Loucy (cell line): ENCODE measurements around the gene GPR39.

Source experiments
- H2AFZ ChIP-seq: fragments of 200-600 bp; sonication (generic); 2 replicates; pipeline ENCODE4 v1.6.0; 2016; ENCODE audit warnings: antibody characterized with exemption, mild to moderate bottlenecking, low read length, moderate library complexity
- H3F3A ChIP-seq: fragments of 200-600 bp; 2 replicates; pipeline ENCODE4 v1.6.0; 2016; ENCODE audit warnings: antibody characterized with exemption, low read depth, mild to moderate bottlenecking
- H3K27me3 ChIP-seq: fragments of 200-600 bp; sonication (generic); 2 replicates; pipeline ENCODE4 v1.6.1; 2014; ENCODE audit warnings: low read length, mild to moderate bottlenecking; ENCODE audit not compliant: insufficient read depth, poor library complexity, severe bottlenecking
- H3K36me3 ChIP-seq: fragments of 200-600 bp; sonication (generic); 2 replicates; pipeline ENCODE4 v1.6.1; 2016; ENCODE audit warnings: low read length; ENCODE audit not compliant: insufficient read depth
- H3K4me1 ChIP-seq: fragments of 200-600 bp; sonication (generic); 2 replicates; pipeline ENCODE4 v1.5.1; 2014; ENCODE audit warnings: low read length, mild to moderate bottlenecking; ENCODE audit not compliant: insufficient read depth, poor library complexity, severe bottlenecking
- H3K4me2 ChIP-seq: fragments of 200-600 bp; sonication (generic); 2 replicates; pipeline ENCODE4 v1.6.0; 2014; ENCODE audit warnings: antibody characterized with exemption, low read length, low read depth, mild to moderate bottlenecking; ENCODE audit not compliant: poor library complexity, severe bottlenecking
- H3K4me3 ChIP-seq: fragments of 200-600 bp; sonication (generic); 2 replicates; pipeline ENCODE4 v1.5.1; 2014; ENCODE audit warnings: low read length, mild to moderate bottlenecking, mixed read lengths; ENCODE audit not compliant: poor library complexity, severe bottlenecking
- H3K79me2 ChIP-seq: fragments of 200-600 bp; sonication (generic); 2 replicates; pipeline ENCODE4 v1.6.1; 2014; ENCODE audit warnings: low read length; ENCODE audit not compliant: insufficient read depth
- H3K9ac ChIP-seq: fragments of 200-600 bp; sonication (generic); 2 replicates; pipeline ENCODE4 v1.6.0; 2014; ENCODE audit warnings: mild to moderate bottlenecking, low read depth, low read length, moderate library complexity; ENCODE audit not compliant: poor library complexity, severe bottlenecking
- H3K9me2 ChIP-seq: fragments of 200-600 bp; sonication (generic); replicated peaks from 2 replicates; pipeline ENCODE4 v1.6.1; 2016; ENCODE audit warnings: low read depth, low read length, mixed read lengths
- H3K9me3 ChIP-seq: fragments of 200-600 bp; sonication (generic); 2 replicates; pipeline ENCODE4 v1.6.1; 2014; ENCODE audit warnings: mild to moderate bottlenecking, antibody characterized with exemption, low read length, low read depth; ENCODE audit not compliant: insufficient read depth
- H4K20me1 ChIP-seq: fragments of 200-600 bp; sonication (generic); 2 replicates; pipeline ENCODE4 v1.6.0; 2014; ENCODE audit warnings: antibody characterized with exemption, low read length, mild to moderate bottlenecking; ENCODE audit not compliant: insufficient read depth, poor library complexity, severe bottlenecking
- EZH2phosphoT487 ChIP-seq: fragments of 200-600 bp; IDR thresholded peaks from 2 replicates; pipeline ENCODE4 v1.6.1; 2018; ENCODE audit warnings: antibody characterized with exemption, mild to moderate bottlenecking, moderate library complexity, borderline replicate concordance
- TF ChIP-seq, protein P1 (sequence below): fragments of 200-600 bp; sonication (generic); conservative IDR thresholded peaks from 2 replicates; pipeline ENCODE4 v1.5.1; 2014; ENCODE audit warnings: mild to moderate bottlenecking, antibody characterized with exemption, low read length

GPR39 gene

DNA sequence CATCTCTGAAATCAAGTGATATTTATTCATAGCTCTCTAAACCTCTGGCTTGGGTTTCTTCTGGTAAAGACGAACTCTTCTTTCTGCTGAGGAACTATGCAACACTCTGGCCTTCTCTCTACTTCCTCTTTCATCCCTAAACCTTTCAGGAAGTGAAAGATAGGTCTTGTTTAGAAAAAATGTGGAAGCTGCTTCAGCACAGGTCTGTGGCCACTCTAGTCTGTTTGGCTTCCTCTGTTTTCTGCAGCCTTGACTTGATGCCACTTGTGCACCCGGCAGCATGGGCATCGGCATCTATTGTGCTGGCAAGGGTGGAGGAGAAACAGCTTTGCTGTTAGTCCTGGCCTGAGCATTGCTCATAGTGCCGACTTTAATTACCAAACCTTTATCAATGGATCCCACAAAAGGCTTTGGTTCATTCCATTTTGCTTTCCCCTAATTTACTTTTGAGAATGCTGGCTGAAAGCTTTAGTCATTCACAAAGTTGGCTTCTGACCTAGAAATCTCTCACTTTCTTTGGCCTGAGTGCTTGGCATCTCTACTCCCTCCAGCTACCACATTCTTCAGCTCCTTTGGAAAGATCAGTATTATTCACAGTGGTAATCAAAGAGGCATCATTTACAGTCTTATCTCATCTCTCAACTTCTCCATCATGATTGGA, 32.0 kb upstream of the GPR39 start:
- H3K27me3 ChIP-seq, result no peaks in the 10 kb centered on the region
- H3K4me1 ChIP-seq, result no peaks in the 10 kb centered on the region
- TF ChIP-seq, protein P1, sequence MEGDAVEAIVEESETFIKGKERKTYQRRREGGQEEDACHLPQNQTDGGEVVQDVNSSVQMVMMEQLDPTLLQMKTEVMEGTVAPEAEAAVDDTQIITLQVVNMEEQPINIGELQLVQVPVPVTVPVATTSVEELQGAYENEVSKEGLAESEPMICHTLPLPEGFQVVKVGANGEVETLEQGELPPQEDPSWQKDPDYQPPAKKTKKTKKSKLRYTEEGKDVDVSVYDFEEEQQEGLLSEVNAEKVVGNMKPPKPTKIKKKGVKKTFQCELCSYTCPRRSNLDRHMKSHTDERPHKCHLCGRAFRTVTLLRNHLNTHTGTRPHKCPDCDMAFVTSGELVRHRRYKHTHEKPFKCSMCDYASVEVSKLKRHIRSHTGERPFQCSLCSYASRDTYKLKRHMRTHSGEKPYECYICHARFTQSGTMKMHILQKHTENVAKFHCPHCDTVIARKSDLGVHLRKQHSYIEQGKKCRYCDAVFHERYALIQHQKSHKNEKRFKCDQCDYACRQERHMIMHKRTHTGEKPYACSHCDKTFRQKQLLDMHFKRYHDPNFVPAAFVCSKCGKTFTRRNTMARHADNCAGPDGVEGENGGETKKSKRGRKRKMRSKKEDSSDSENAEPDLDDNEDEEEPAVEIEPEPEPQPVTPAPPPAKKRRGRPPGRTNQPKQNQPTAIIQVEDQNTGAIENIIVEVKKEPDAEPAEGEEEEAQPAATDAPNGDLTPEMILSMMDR, result no peak
- no peak for TF ChIP-seq EZH2phosphoT487
- no peaks in the 10 kb centered on the region for H3K9me2 ChIP-seq
- H3K9ac ChIP-seq, result no peak overlapping the region
- no peak overlapping the region for H3K4me2 ChIP-seq
- no peaks in the 10 kb centered on the region for H3K79me2 ChIP-seq
- no peaks in the 10 kb centered on the region for H3K36me3 ChIP-seq
- no peaks in the 10 kb centered on the region for H3F3A ChIP-seq
- H4K20me1 ChIP-seq, result no peaks in the 10 kb centered on the region
- no peak overlapping the region for H2AFZ ChIP-seq
- H3K4me3 ChIP-seq, result no peak overlapping the region
- no peaks in the 10 kb centered on the region; the same call in 1 of the 2 replicates for H3K9me3 ChIP-seq

DNA sequence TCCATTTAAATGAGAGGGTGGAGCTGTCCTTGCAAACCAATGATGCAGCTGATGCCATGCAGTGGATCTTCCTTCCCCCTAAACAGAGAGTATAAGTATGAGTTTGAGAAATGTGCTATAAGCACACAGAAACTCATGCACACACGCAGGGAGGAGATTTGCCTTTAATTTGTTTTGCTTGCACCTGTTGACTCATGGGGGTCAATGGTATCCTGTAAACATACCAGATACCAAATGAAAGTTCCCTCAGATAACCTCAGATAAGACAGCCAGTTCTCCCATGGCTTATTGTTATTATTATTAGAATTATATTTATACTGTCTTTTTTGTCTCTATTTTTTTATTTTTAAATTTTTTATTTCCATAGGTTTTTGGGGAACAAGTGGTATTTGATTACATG, 29.5 kb upstream of the GPR39 start:
- TF ChIP-seq EZH2phosphoT487, result no peak
- TF ChIP-seq, protein P1, result no peak

DNA sequence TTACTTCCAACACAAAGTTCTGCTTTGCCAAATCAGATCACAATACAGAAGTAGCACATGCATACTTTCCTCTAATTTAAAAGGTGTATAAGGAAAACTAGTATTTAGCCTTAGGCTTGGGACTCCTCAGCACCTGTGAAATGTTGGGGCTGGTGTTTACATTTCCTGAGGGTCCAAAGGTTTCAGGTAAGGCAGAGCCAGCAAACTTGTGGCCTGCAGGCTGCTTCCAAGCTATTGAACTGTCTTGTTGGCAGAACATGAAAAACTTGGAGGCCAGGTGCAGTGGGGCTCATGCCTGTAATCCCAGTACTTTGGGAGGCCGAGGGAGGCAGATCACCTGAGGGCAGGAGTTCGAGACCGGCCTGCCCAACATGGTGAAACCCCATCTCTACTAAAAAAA, 26.5 kb upstream of the GPR39 start:
- Histone ChIP-seq H3K9ac (no peak overlapping the region), H3K27me3 (no peaks in the 10 kb centered on the region), H3K9me2 (no peaks in the 10 kb centered on the region), H2AFZ (no peak overlapping the region), H3K4me2 (no peak overlapping the region), H4K20me1 (no peaks in the 10 kb centered on the region), H3K9me3 (no peaks in the 10 kb centered on the region; the same call in 1 of the 2 replicates), H3K79me2 (no peaks in the 10 kb centered on the region), H3K4me1 (no peaks in the 10 kb centered on the region), H3K4me3 (no peak overlapping the region), H3K36me3 (no peaks in the 10 kb centered on the region), H3F3A (no peaks in the 10 kb centered on the region)
- TF ChIP-seq, protein P1, result no peak
- TF ChIP-seq EZH2phosphoT487, result no peak

More for the DNA sequence above, 29.5 kb upstream of the GPR39 start:
- Histone ChIP-seq H3K4me2 (no peak overlapping the region), H3K79me2 (no peaks in the 10 kb centered on the region), H3K9me3 (no peaks in the 10 kb centered on the region; the same call in 1 of the 2 replicates), H3K4me3 (no peak overlapping the region), H2AFZ (no peak overlapping the region), H3K9me2 (no peaks in the 10 kb centered on the region), H3K4me1 (no peaks in the 10 kb centered on the region), H3F3A (no peaks in the 10 kb centered on the region), H4K20me1 (no peaks in the 10 kb centered on the region), H3K27me3 (no peaks in the 10 kb centered on the region), H3K9ac (no peak overlapping the region), H3K36me3 (no peaks in the 10 kb centered on the region)
